ENCODE results near the gene NELFE.

GRCh38 chr6:31935823-31936222 is 22.9 kb downstream of the NELFE start:
- no peak for TF ChIP-seq CTCF (IDR thresholded peaks at IDR 0.05)
- no peak for TF ChIP-seq POLR2A (IDR thresholded peaks at IDR 0.05)
